AG04449 (cell line): ENCODE results near the gene HNF1A.

ENCODE experiments used
- CTCF ChIA-PET: fragments of 350-600 bp; formaldehyde crosslinking; extraction: SDS; loops from one replicate; lab custom pipeline; 2021; ENCODE audit warnings: antibody characterized with exemption; lab: Yijun Ruan, JAX
- POLR2A ChIA-PET: fragments of 400-600, 350-600 bp; formaldehyde crosslinking; extraction: SDS; loops from one replicate; lab custom pipeline; 2020; ENCODE audit warnings: antibody characterized with exemption, inconsistent platforms; lab: Yijun Ruan, JAX
- DNase-seq: peaks from one replicate; pipeline ENCODE4 v3.0.0-alpha.2; 2010; ENCODE audit warnings: low read depth, low spot score
- H3K4me3 ChIP-seq: 2 replicates; pipeline ENCODE4 v1.5.1; 2011; ENCODE audit warnings: low read depth, mild to moderate bottlenecking, control low read depth, low read length
- CTCF ChIP-seq: IDR thresholded peaks from one replicate; pipeline ENCODE4 v1.5.1; 2011; ENCODE audit warnings: mild to moderate bottlenecking, moderate library complexity, low read length, control low read depth, inconsistent platforms; ENCODE audit not compliant: insufficient read depth; ENCODE audit errors: missing control alignments

Gene HNF1A

GRCh38 chr12:120955232-120955631, 23.1 kb upstream of the HNF1A start:
- DNase-seq, result no peak
- TF ChIP-seq CTCF, result no peak
- ChIA-PET CTCF (interaction anchor here (0.6 to 7.9 kb wide), 4 partner anchors 15 to 372 kb away, joined by 3 to 39 read pairs (median 4); no protein-coding TSS in a partner anchor), POLR2A (interaction anchor here (0.7 kb wide), 1 partner anchor 236 kb away, joined by 3 read pairs; no protein-coding TSS in a partner anchor)
- H3K4me3 ChIP-seq, result no peak overlapping the region

- ChIA-PET POLR2A (no interaction called here), CTCF (interaction anchor here (2.1 to 7.9 kb wide), 2 partner anchors 16 to 310 kb away, joined by 6 to 39 read pairs; no protein-coding TSS in a partner anchor)
- no peak for TF ChIP-seq CTCF
- no peak overlapping the region for H3K4me3 ChIP-seq
- no peak for DNase-seq
Measured at GRCh38 chr12:120956579-120957300, 21.6 kb upstream of the HNF1A start.

GRCh38 chr12:120959111-120959878, 19.0 kb upstream of the HNF1A start:
- CTCF ChIA-PET, result interaction anchor here (1.2 to 7.9 kb wide), 2 partner anchors 13 to 377 kb away, joined by 6 to 39 read pairs; no protein-coding TSS in a partner anchor
- POLR2A ChIA-PET, result no interaction called here
- H3K4me3 ChIP-seq, result no peak overlapping the region
- TF ChIP-seq CTCF, result no peak
- DNase-seq, result no peak

- no peak overlapping the region for H3K4me3 ChIP-seq
- ChIA-PET POLR2A (no interaction called here), CTCF (interaction anchor here (7.9 kb wide), 1 partner anchor 12 kb away, joined by 39 read pairs; no protein-coding TSS in a partner anchor)
- no peak for DNase-seq
- no peak for TF ChIP-seq CTCF
Measured at GRCh38 chr12:120960657-120961056, 17.7 kb upstream of the HNF1A start.

- no peak overlapping the region for H3K4me3 ChIP-seq
- DNase-seq, result no peak
- ChIA-PET POLR2A (no interaction called here), CTCF (interaction anchor here (0.7 to 7.9 kb wide), 3 partner anchors 11 to 314 kb away, joined by 3 to 39 read pairs (median 17); no protein-coding TSS in a partner anchor)
- no peak for TF ChIP-seq CTCF
Measured at GRCh38 chr12:120961604-120962531, 16.5 kb upstream of the HNF1A start.
